Upper lobe of right lung (tissue), 1 donor: ENCODE data around the gene NUDT7. TPM values are rescaled to one million over a fixed set of nuclear protein-coding genes. Genes with fewer than 3 reads are reported as not detected.

Experiments
- ATAC-seq: fragments of 200-7000 bp; cut with Tn5 transposase; one replicate; pipeline ENCODE4 v1.9.1; 2020; ENCODE audit warnings: mild to moderate bottlenecking, moderate library complexity
- DNase-seq: peaks from one replicate; pipeline ENCODE4 v3.0.0-alpha.2; 2020
- H3K27ac ChIP-seq: fragments of 200-600 bp; one replicate; pipeline ENCODE4 v1.8.0; 2022
- H3K27me3 ChIP-seq: fragments of 200-600 bp; one replicate; pipeline ENCODE4 v1.8.0; 2022; ENCODE audit warnings: mild to moderate bottlenecking
- H3K36me3 ChIP-seq: fragments of 200-600 bp; one replicate; pipeline ENCODE4 v1.8.0; 2022
- H3K4me1 ChIP-seq: fragments of 200-600 bp; one replicate; pipeline ENCODE4 v1.8.0; 2022
- H3K4me3 ChIP-seq: fragments of 200-600 bp; one replicate; pipeline ENCODE4 v1.8.0; 2022; ENCODE audit warnings: mild to moderate bottlenecking
- H3K9me3 ChIP-seq: fragments of 200-600 bp; one replicate; pipeline ENCODE4 v1.8.0; 2022
- intact Hi-C: fragments of 100-400 bp; cut with DNase I; formaldehyde crosslinking; loops from one replicate; pipeline ENCODE4 v1.11.0; 2022
- total RNA-seq: library from RNA; stranded (reverse); fragmentation: NEBNext Ultra II Directional; extraction: Animal tissue kit (Norgen Biotek cat#: 25700); gene quantifications from one replicate; pipeline ENCODE4 v1.2.1, GENCODE V29; 2021
- TF ChIP-seq, protein P1 (sequence below): fragments of 200-600 bp; IDR thresholded peaks from one replicate; pipeline ENCODE4 v1.8.0; 2022; ENCODE audit warnings: antibody characterized with exemption
- donor health status: DM: no; HTN: yes; CAD: no; lungs with severe emphysema.

Gene NUDT7
- total RNA-seq, 1 donor from 2014 or later = 7.2 TPM

DNA sequence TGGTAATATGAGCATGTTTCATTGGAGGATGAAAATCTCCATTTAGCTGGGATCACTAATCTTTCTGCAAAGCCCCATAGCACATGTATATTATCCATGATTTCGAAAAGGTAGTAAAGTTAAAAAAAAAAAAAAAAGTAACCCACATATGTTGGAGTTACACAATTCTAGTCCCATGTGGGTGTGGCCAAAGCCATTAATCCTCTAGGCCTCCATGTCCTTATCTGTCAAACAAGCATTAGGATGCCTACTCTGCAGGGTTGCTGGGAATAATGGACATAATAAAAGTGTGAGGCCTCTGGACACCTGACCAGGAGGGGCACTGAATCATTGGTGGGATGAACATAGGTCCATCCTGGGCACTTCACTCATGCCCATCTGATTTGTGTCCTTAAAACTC is 36.9 kb downstream of the NUDT7 start:
- Histone ChIP-seq H3K36me3 (no peaks in the 10 kb centered on the region), H3K27ac (no peak overlapping the region), H3K4me1 (no peaks in the 10 kb centered on the region), H3K27me3 (no peaks in the 10 kb centered on the region), H3K4me3 (no peak overlapping the region), H3K9me3 (no peaks in the 10 kb centered on the region)
- TF ChIP-seq, protein P1, sequence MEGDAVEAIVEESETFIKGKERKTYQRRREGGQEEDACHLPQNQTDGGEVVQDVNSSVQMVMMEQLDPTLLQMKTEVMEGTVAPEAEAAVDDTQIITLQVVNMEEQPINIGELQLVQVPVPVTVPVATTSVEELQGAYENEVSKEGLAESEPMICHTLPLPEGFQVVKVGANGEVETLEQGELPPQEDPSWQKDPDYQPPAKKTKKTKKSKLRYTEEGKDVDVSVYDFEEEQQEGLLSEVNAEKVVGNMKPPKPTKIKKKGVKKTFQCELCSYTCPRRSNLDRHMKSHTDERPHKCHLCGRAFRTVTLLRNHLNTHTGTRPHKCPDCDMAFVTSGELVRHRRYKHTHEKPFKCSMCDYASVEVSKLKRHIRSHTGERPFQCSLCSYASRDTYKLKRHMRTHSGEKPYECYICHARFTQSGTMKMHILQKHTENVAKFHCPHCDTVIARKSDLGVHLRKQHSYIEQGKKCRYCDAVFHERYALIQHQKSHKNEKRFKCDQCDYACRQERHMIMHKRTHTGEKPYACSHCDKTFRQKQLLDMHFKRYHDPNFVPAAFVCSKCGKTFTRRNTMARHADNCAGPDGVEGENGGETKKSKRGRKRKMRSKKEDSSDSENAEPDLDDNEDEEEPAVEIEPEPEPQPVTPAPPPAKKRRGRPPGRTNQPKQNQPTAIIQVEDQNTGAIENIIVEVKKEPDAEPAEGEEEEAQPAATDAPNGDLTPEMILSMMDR = no peak
- ATAC-seq (no peak), DNase-seq (no peak)
- intact Hi-C loops = no loop called here

DNA sequence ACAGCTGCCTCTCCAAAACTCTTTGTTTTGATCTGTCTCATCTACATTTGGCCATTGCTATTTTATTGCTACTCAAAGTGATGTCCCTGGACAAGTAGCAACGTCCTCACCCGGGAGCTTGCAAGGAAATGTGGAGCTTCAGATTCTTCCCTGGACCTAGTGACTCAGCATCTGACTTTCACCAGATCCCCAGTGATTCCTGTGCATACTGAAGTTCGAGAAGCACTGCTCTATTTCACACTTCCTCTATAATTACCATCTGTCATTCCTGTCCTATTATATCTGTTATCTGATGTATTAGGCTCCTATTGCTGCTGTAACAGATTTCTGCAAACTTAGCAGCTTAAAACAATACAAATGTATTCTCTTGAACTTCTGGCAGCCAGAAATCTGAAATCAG is 37.5 kb downstream of the NUDT7 start:
- H3K9me3 ChIP-seq = no peaks in the 10 kb centered on the region
- TF ChIP-seq, protein P1 = no peak
- H3K4me1 ChIP-seq = no peaks in the 10 kb centered on the region
- no peaks in the 10 kb centered on the region for H3K36me3 ChIP-seq
- intact Hi-C loops = no loop called here
- DNase-seq = no peak
- no peak for ATAC-seq
- no peaks in the 10 kb centered on the region for H3K27me3 ChIP-seq
- no peak overlapping the region for H3K27ac ChIP-seq
- no peak overlapping the region for H3K4me3 ChIP-seq

DNA sequence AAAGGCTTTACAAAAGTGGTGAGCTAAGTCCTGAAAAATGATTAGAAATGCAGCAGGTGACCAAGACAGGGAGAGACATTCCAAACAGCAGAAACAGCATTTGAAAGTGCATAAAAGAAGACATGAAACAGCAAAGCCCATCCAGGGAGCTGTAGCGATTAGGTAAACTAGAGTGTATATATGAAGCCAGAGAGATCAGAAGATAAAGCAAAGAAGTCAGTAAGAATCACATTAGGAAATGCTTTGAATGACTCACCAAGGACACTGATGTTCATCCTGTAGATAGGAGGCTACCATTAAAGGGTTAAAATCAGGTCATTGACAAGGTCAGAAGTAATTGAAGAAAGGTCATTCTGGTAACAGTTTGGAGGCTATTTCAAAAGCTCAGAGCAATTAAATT is 38.5 kb downstream of the NUDT7 start:
- Histone ChIP-seq H3K36me3 (no peaks in the 10 kb centered on the region), H3K4me3 (no peak overlapping the region), H3K27ac (peak overlapping the region; percentile 17), H3K9me3 (no peaks in the 10 kb centered on the region), H3K27me3 (no peaks in the 10 kb centered on the region), H3K4me1 (no peaks in the 10 kb centered on the region)
- DNase-seq (no peak), ATAC-seq (no peak)
- TF ChIP-seq, protein P1 = no peak
- intact Hi-C loops = no loop called here

DNA sequence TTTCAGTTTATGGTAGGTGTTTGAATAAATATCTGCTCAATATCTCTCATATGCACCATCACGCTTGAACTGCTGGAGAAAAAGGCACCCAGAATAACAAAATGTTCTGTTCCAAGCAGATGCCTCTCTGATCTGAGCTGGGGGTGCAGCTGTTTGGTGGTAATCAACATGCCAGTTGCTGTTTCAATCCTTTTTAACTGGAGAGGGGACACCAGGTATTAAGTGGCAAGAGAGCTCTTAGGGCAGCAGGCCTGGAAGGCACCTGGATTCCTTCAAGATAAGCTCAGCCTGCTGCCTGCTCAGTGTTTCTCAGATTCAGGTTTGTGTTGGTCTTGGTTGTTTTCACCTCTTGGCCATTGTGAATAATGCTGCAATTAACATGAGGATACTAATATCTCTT is 38.9 kb downstream of the NUDT7 start:
- H3K36me3 ChIP-seq = no peaks in the 10 kb centered on the region
- DNase-seq (no peak), ATAC-seq (peak; percentile 77)
- intact Hi-C loops = no loop called here
- H3K9me3 ChIP-seq = no peaks in the 10 kb centered on the region
- no peaks in the 10 kb centered on the region for H3K4me1 ChIP-seq
- no peak overlapping the region for H3K27ac ChIP-seq
- no peaks in the 10 kb centered on the region for H3K27me3 ChIP-seq
- no peak overlapping the region for H3K4me3 ChIP-seq
- TF ChIP-seq, protein P1 = no peak

DNA sequence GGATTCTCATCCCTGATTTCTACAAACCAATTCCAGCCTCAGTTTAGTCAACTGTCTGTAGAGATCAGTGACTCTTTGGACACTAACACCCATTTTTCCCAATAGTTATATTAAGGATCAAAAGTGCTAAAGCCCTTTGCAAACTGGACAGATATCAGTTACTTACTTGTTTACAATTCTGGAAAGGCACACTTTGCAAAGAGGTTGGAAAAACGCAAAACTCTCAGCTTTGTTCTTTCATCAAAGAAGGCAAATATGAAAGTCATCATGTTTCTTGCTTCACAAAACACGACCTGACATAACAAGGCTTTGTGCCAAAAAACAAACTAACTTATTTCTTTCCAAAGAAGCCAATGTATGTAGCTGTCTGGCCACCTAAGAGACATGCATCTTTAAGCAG is 39.9 kb downstream of the NUDT7 start:
- no peak for DNase-seq
- intact Hi-C loops = no loop called here
- TF ChIP-seq, protein P1 = no peak
- H3K36me3 ChIP-seq = no peaks in the 10 kb centered on the region
- no peak overlapping the region for H3K4me3 ChIP-seq
- H3K27ac ChIP-seq = no peak overlapping the region
- H3K4me1 ChIP-seq = no peaks in the 10 kb centered on the region
- no peaks in the 10 kb centered on the region for H3K27me3 ChIP-seq
- no peaks in the 10 kb centered on the region for H3K9me3 ChIP-seq
- no peak for ATAC-seq

DNA sequence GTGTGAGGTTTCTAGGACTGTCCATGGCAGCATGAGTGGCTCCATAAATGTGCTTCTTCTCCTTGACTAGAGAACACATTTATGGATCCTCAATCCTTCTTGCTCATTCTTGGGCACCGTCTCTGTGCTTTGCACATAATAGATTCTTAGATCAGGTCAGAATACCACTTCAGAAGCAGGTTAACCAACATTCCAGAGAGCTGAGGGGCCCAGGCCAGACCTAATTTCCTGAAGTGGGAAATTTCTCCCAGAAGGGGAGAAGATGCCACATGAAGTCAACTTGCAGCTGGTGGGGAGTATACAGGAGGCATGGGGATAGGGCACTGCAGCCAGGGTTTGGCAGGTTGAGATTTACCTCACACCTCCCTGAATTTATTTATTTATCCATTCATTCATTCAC is 41.7 kb downstream of the NUDT7 start:
- intact Hi-C loops = no loop called here
- H3K4me3 ChIP-seq = no peak overlapping the region
- H3K4me1 ChIP-seq = no peaks in the 10 kb centered on the region
- no peaks in the 10 kb centered on the region for H3K36me3 ChIP-seq
- DNase-seq (no peak), ATAC-seq (peak; percentile 70)
- peak overlapping the region; percentile 37 for H3K27ac ChIP-seq
- TF ChIP-seq, protein P1 = no peak
- no peaks in the 10 kb centered on the region for H3K27me3 ChIP-seq
- no peaks in the 10 kb centered on the region for H3K9me3 ChIP-seq
